ENCODE data around the gene OLFML2B.

OLFML2B gene

GRCh38 chr1:161988413-161988812, 35.3 kb downstream of the OLFML2B start:
- 0 out of 2 replicates have a peak, but pooled peaks cover 8% of the 10 kb centered on the region for H3K9me3 ChIP-seq (ENCODE audit: insufficient read depth, low read length)
- TF ChIP-seq EZH2phosphoT487 (IDR thresholded peaks at IDR 0.05; ENCODE audit: low read depth) (no peak), CTCF (IDR thresholded peaks at IDR 0.05; ENCODE audit: low read depth, low read length) (no peak)
- H4K20me1 ChIP-seq (ENCODE audit: insufficient read depth, low read length) = no peaks in the 10 kb centered on the region

DNA sequence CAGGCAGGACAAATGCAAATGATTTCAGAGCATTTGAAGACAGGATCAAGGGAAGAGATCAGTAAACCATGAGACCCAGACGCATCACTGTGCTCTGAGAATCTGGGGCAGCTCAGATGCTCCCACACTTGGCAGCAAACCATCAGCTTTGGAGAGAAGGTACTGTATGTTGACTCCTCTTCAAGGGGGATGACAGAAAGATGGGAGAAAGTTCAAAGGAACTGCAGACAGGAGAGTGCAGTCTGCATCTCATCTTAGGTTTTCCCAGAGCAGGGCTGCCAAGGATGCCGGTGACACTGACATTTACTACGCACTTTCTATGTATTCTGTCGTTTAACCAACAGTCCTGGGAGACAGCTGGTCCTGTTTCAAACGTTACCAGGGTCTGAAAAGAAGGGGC, 35.8 kb downstream of the OLFML2B start:
- no peaks in the 10 kb centered on the region for H3K36me3 ChIP-seq (replicated peaks; ENCODE audit: low read depth, low read length)
- no peaks in the 10 kb centered on the region for H3K4me1 ChIP-seq (ENCODE audit: low read length)
- TF ChIP-seq CTCF (IDR thresholded peaks at IDR 0.05; ENCODE audit: low read depth, low read length) (no peak), EZH2phosphoT487 (IDR thresholded peaks at IDR 0.05; ENCODE audit: low read depth) (no peak)
- no peak overlapping the region for H3K9ac ChIP-seq (ENCODE audit: low read length)
- H4K20me1 ChIP-seq (ENCODE audit: insufficient read depth, low read length) = no peaks in the 10 kb centered on the region
- no peak overlapping the region for H3K27ac ChIP-seq (ENCODE audit: low read length)
- H2AFZ ChIP-seq (ENCODE audit: low read depth, low read length) = no peak overlapping the region
- H3K27me3 ChIP-seq (ENCODE audit: low read depth, low read length) = peaks cover 26% of the 10 kb centered on the region; the same call in 1 of the 2 replicates
- no peak overlapping the region for H3K4me3 ChIP-seq (ENCODE audit: low read length)
- H3K79me2 ChIP-seq (ENCODE audit: low read length) = no peaks in the 10 kb centered on the region
- H3K9me3 ChIP-seq (ENCODE audit: insufficient read depth, low read length) = 0 out of 2 replicates have a peak, but pooled peaks cover 8% of the 10 kb centered on the region
- H3K4me2 ChIP-seq (ENCODE audit: low read length) = no peak overlapping the region

More at GRCh38 chr1:161988413-161988812, 35.3 kb downstream of the OLFML2B start:
- Histone ChIP-seq H3K4me3 (ENCODE audit: low read length) (no peak overlapping the region), H3K27me3 (ENCODE audit: low read depth, low read length) (peaks cover 26% of the 10 kb centered on the region; the same call in 1 of the 2 replicates), H3K27ac (ENCODE audit: low read length) (no peak overlapping the region), H3K9ac (ENCODE audit: low read length) (no peak overlapping the region), H3K4me2 (ENCODE audit: low read length) (no peak overlapping the region), H3K4me1 (ENCODE audit: low read length) (no peaks in the 10 kb centered on the region), H3K36me3 (replicated peaks; ENCODE audit: low read depth, low read length) (no peaks in the 10 kb centered on the region), H2AFZ (ENCODE audit: low read depth, low read length) (no peak overlapping the region), H3K79me2 (ENCODE audit: low read length) (no peaks in the 10 kb centered on the region)

GRCh38 chr1:161987303-161987702, 36.4 kb downstream of the OLFML2B start:
- H4K20me1 ChIP-seq (ENCODE audit: insufficient read depth, low read length) = no peaks in the 10 kb centered on the region
- no peak overlapping the region for H3K9ac ChIP-seq (ENCODE audit: low read length)
- TF ChIP-seq EZH2phosphoT487 (IDR thresholded peaks at IDR 0.05; ENCODE audit: low read depth) (no peak), CTCF (IDR thresholded peaks at IDR 0.05; ENCODE audit: low read depth, low read length) (no peak)
- no peaks in the 10 kb centered on the region for H3K79me2 ChIP-seq (ENCODE audit: low read length)
- no peak overlapping the region for H3K4me3 ChIP-seq (ENCODE audit: low read length)
- 0 out of 2 replicates have a peak, but pooled peaks cover 8% of the 10 kb centered on the region for H3K9me3 ChIP-seq (ENCODE audit: insufficient read depth, low read length)
- H3K36me3 ChIP-seq (replicated peaks; ENCODE audit: low read depth, low read length) = no peaks in the 10 kb centered on the region
- no peak overlapping the region for H3K27ac ChIP-seq (ENCODE audit: low read length)
- H3K4me2 ChIP-seq (ENCODE audit: low read length) = no peak overlapping the region
- no peaks in the 10 kb centered on the region for H3K4me1 ChIP-seq (ENCODE audit: low read length)
- peaks cover 29% of the 10 kb centered on the region; the same call in 1 of the 2 replicates for H3K27me3 ChIP-seq (ENCODE audit: low read depth, low read length)
- H2AFZ ChIP-seq (ENCODE audit: low read depth, low read length) = no peak overlapping the region

- H4K20me1 ChIP-seq (ENCODE audit: insufficient read depth, low read length) = no peaks in the 10 kb centered on the region
- peaks cover 33% of the 10 kb centered on the region; the same call in 1 of the 2 replicates for H3K27me3 ChIP-seq (ENCODE audit: low read depth, low read length)
- no peak overlapping the region for H3K27ac ChIP-seq (ENCODE audit: low read length)
- H3K36me3 ChIP-seq (replicated peaks; ENCODE audit: low read depth, low read length) = no peaks in the 10 kb centered on the region
- H2AFZ ChIP-seq (ENCODE audit: low read depth, low read length) = no peak overlapping the region
- H3K9me3 ChIP-seq (ENCODE audit: insufficient read depth, low read length) = 0 out of 2 replicates have a peak, but pooled peaks cover 8% of the 10 kb centered on the region
- H3K4me3 ChIP-seq (ENCODE audit: low read length) = no peak overlapping the region
- H3K4me1 ChIP-seq (ENCODE audit: low read length) = no peaks in the 10 kb centered on the region
- H3K9ac ChIP-seq (ENCODE audit: low read length) = no peak overlapping the region
- H3K4me2 ChIP-seq (ENCODE audit: low read length) = no peak overlapping the region
- TF ChIP-seq CTCF (IDR thresholded peaks at IDR 0.05; ENCODE audit: low read depth, low read length) (no peak), EZH2phosphoT487 (IDR thresholded peaks at IDR 0.05; ENCODE audit: low read depth) (no peak)
- no peaks in the 10 kb centered on the region for H3K79me2 ChIP-seq (ENCODE audit: low read length)
Observed at GRCh38 chr1:161986328-161986727, 37.3 kb downstream of the OLFML2B start.

Data from OCI-LY3 (cell line).